DOHH2 (cell line): ENCODE data around the gene CYS1.

ENCODE experiments used
- CTCF ChIP-seq: fragments of 200-600 bp; sonication (generic); IDR thresholded peaks from one replicate; pipeline ENCODE4 v1.5.1; 2014; ENCODE audit warnings: antibody characterized with exemption, mild to moderate bottlenecking, low read depth, low read length; ENCODE audit not compliant: poor library complexity, severe bottlenecking
- EZH2phosphoT487 ChIP-seq: fragments of 200-600 bp; sonication (generic); IDR thresholded peaks from 2 replicates; pipeline ENCODE4 v1.6.1; 2017; ENCODE audit warnings: borderline replicate concordance, mild to moderate bottlenecking, antibody characterized with exemption, low read length, moderate library complexity, mixed read lengths

GRCh38 chr2:10125842-10126631, 45.8 kb upstream of the CYS1 start:
- TF ChIP-seq CTCF (no peak), EZH2phosphoT487 (no peak)
